Uterus (tissue), 2 donors: ENCODE data around the gene GHRL.

Experiments used
- POLR2A ChIP-seq, 2 donors: fragments of 450-650 bp; IDR thresholded peaks; one replicate each; pipeline ENCODE4 v1.6.1; 2016; ENCODE audit warnings: antibody characterized with exemption in 2 of 2, mild to moderate bottlenecking in 1 of 2, moderate library complexity in 1 of 2
- TF ChIP-seq, protein P1 (sequence below), 4 experiments: fragments of 200-600 bp in 2 of 4; fragments of 450-650 bp in 2 of 4; sonication (generic) in 2 of 4; IDR thresholded peaks; one replicate each; pipeline ENCODE4 v1.5.1; 2016 to 2019; ENCODE audit warnings: antibody characterized with exemption in 4 of 4, mild to moderate bottlenecking in 2 of 4, moderate library complexity in 1 of 4

DNA sequence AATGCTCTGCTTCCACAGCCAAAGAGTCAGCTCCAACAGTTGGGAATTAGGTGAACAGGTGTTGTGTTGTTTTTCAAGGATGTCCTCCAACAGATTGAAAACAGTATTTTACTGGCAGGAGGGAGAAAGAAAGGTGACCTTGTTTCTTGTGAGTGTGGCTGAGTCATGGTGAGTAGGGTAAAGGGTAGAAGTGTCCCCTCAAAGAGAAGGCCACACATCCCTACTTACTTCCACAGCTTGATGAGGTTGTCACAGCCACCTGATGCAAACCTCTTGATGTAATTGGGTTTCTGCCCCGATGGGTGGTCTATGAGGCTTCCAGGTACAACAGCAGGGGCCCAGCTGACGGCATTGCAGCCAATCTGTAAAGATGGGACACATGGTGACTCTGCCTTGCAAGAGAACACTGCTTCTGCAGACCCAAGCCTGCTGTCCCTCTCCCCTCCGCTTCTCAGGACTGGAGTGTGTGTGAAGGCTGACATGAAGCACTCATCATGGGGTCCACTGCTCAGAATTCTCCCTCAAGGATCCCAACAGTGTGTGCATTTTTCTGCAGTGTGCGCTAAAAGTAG, 12.7 kb upstream of the GHRL start:
- TF ChIP-seq, protein P1, sequence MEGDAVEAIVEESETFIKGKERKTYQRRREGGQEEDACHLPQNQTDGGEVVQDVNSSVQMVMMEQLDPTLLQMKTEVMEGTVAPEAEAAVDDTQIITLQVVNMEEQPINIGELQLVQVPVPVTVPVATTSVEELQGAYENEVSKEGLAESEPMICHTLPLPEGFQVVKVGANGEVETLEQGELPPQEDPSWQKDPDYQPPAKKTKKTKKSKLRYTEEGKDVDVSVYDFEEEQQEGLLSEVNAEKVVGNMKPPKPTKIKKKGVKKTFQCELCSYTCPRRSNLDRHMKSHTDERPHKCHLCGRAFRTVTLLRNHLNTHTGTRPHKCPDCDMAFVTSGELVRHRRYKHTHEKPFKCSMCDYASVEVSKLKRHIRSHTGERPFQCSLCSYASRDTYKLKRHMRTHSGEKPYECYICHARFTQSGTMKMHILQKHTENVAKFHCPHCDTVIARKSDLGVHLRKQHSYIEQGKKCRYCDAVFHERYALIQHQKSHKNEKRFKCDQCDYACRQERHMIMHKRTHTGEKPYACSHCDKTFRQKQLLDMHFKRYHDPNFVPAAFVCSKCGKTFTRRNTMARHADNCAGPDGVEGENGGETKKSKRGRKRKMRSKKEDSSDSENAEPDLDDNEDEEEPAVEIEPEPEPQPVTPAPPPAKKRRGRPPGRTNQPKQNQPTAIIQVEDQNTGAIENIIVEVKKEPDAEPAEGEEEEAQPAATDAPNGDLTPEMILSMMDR (IDR thresholded peaks at IDR 0.05), result no peak
- no peak for TF ChIP-seq POLR2A (IDR thresholded peaks at IDR 0.05)
